Measurements from ENCODE around the gene TSPAN14. TPM values are rescaled to one million over a fixed set of nuclear protein-coding genes. Genes with fewer than 3 reads are reported as not detected.

Gene TSPAN14
- total and polyA plus RNA-seq, 2 of the 8 experiments (the other 6 are each of a cell fraction or from before 2014, with no cell fraction given) = 47.4 to 57.8 TPM

- no peak for TF ChIP-seq CHD7 (IDR thresholded peaks at IDR 0.05; ENCODE audit: insufficient replicate concordance, low read length)
- TF ChIP-seq POLR2AphosphoS5 (IDR thresholded peaks at IDR 0.05; ENCODE audit: low read depth, low read length) = no peak
- TF ChIP-seq CREB1 (IDR thresholded peaks at IDR 0.05) = no peak
- TF ChIP-seq MAFK (IDR thresholded peaks at IDR 0.05; ENCODE audit: low read depth, low read length) = no peak
- no peak for TF ChIP-seq NRF1 (IDR thresholded peaks at IDR 0.05; ENCODE audit: low read depth, low read length)
- TF ChIP-seq CTCF (IDR thresholded peaks at IDR 0.05; ENCODE audit: control extremely low read depth in 1 of 3, insufficient read depth in 1 of 3, low read depth in 1 of 3, low read length in 3 of 3) = no peak
- no peak for TF ChIP-seq TAF1 (IDR thresholded peaks at IDR 0.05; ENCODE audit: low read depth, low read length)
- no peak for TF ChIP-seq SIX5 (IDR thresholded peaks at IDR 0.05; ENCODE audit: low read depth, low read length)
Measured at GRCh38 chr10:80462981-80463741, 9.1 kb downstream of the TSPAN14 start (continued).
